Measurements from ENCODE around the gene TXNDC5. TPM values are rescaled to one million over a fixed set of nuclear protein-coding genes. Genes with fewer than 3 reads are reported as not detected.

The TXNDC5 gene
- total RNA-seq, 1 experiment from 2014 or later: 162 TPM

DNA sequence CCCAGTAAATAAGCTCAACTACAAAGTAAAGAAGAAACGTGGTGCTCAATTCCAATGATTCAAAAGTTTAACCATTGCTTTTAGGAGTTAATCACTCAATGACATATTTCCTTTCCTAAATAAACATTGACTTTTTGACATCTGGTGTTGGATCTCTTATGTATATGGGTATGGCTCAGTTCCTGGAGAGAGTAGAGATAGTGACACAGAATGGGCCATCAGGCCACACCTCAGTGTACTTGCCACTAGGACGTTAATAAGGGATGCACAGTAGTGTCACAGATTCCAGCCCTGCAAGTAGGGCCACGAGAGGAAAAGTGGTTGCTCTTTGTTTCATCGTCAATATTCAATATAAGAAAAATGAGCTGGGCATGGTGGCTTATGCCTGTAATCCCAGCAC is 48.9 kb upstream of the TXNDC5 start:
- no TSS peak for BruUV-seq (replicated peaks)
- Histone ChIP-seq H3K4me1 (ENCODE audit: control insufficient read depth in 1 of 2, insufficient read depth in 2 of 2, low read length in 2 of 2) (peaks cover 1 to 3% of the 10 kb centered on the region in 2 experiments; a peak in 3 of 4 replicates), H3K27me3 (ENCODE audit: insufficient read depth, low read length) (no peaks in the 10 kb centered on the region), H3K79me2 (ENCODE audit: insufficient read depth, low read length) (no peaks in the 10 kb centered on the region), H4K20me1 (ENCODE audit: insufficient read depth) (no peaks in the 10 kb centered on the region), H2AFZ (ENCODE audit: low read depth, low read length, poor library complexity, severe bottlenecking) (no peak overlapping the region), H3K4me3 (replicated peaks in 1 of 2; ENCODE audit: low read depth in 1 of 2, low read length in 2 of 2) (no peak overlapping the region), H3K36me3 (ENCODE audit: control insufficient read depth in 1 of 2, insufficient read depth in 2 of 2, low read length in 2 of 2) (no peaks in the 10 kb centered on the region), H3K9ac (ENCODE audit: low read length) (no peak overlapping the region), H3K9me2 (ENCODE audit: insufficient read depth) (no peaks in the 10 kb centered on the region), H3K4me2 (ENCODE audit: low read length) (no peak overlapping the region), H3K27ac (ENCODE audit: low read depth, low read length) (no peak overlapping the region), H3K9me3 (ENCODE audit: control insufficient read depth in 1 of 2, insufficient read depth in 1 of 2, low read depth in 1 of 2, low read length in 2 of 2) (no peaks in the 10 kb centered on the region)
- ChIA-PET RAD21 (ENCODE audit: low non-redundant PET in 1 of 2, low total read pairs in 2 of 2, uncharacterized antibody in 2 of 2, unreplicated experiment in 2 of 2) (no interaction called here), CTCF (no interaction called here), POLR2A (no interaction called here)
- DNase-seq (ENCODE audit: low read depth, low spot score) (no peak), ATAC-seq (no peak)
- no peak for TF ChIP-seq JUND (IDR thresholded peaks at IDR 0.05)
- TF ChIP-seq TCF7L2 (IDR thresholded peaks at IDR 0.05; ENCODE audit: borderline replicate concordance, extremely low read depth, insufficient read depth, insufficient read length): no peak
- TF ChIP-seq, protein P1, sequence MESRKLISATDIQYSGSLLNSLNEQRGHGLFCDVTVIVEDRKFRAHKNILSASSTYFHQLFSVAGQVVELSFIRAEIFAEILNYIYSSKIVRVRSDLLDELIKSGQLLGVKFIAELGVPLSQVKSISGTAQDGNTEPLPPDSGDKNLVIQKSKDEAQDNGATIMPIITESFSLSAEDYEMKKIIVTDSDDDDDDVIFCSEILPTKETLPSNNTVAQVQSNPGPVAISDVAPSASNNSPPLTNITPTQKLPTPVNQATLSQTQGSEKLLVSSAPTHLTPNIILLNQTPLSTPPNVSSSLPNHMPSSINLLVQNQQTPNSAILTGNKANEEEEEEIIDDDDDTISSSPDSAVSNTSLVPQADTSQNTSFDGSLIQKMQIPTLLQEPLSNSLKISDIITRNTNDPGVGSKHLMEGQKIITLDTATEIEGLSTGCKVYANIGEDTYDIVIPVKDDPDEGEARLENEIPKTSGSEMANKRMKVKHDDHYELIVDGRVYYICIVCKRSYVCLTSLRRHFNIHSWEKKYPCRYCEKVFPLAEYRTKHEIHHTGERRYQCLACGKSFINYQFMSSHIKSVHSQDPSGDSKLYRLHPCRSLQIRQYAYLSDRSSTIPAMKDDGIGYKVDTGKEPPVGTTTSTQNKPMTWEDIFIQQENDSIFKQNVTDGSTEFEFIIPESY (IDR thresholded peaks at IDR 0.05; ENCODE audit: extremely low read depth, insufficient replicate concordance, low read length): no peak
- TF ChIP-seq, protein P2, sequence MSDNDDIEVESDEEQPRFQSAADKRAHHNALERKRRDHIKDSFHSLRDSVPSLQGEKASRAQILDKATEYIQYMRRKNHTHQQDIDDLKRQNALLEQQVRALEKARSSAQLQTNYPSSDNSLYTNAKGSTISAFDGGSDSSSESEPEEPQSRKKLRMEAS (IDR thresholded peaks at IDR 0.05): no peak
- TF ChIP-seq CBX3 (IDR thresholded peaks at IDR 0.05; ENCODE audit: low read depth): no peak
- no peak for TF ChIP-seq EZH2 (IDR thresholded peaks at IDR 0.05)
- TF ChIP-seq, protein P3, sequence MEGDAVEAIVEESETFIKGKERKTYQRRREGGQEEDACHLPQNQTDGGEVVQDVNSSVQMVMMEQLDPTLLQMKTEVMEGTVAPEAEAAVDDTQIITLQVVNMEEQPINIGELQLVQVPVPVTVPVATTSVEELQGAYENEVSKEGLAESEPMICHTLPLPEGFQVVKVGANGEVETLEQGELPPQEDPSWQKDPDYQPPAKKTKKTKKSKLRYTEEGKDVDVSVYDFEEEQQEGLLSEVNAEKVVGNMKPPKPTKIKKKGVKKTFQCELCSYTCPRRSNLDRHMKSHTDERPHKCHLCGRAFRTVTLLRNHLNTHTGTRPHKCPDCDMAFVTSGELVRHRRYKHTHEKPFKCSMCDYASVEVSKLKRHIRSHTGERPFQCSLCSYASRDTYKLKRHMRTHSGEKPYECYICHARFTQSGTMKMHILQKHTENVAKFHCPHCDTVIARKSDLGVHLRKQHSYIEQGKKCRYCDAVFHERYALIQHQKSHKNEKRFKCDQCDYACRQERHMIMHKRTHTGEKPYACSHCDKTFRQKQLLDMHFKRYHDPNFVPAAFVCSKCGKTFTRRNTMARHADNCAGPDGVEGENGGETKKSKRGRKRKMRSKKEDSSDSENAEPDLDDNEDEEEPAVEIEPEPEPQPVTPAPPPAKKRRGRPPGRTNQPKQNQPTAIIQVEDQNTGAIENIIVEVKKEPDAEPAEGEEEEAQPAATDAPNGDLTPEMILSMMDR (IDR thresholded peaks at IDR 0.05 in 2 of 3, conservative IDR thresholded peaks at IDR 0.05 in 1 of 3; ENCODE audit: borderline replicate concordance in 1 of 3, insufficient read depth in 1 of 3, low read depth in 2 of 3, low read length in 2 of 3): no peak
- TF ChIP-seq SRF (IDR thresholded peaks at IDR 0.05; ENCODE audit: low read depth): no peak
- TF ChIP-seq ZNF274 (IDR thresholded peaks at IDR 0.05; ENCODE audit: low read depth, low read length): no peak
- TF ChIP-seq ELF1 (IDR thresholded peaks at IDR 0.05; ENCODE audit: borderline replicate concordance, low read depth): no peak
- TF ChIP-seq EGR1 (IDR thresholded peaks at IDR 0.05; ENCODE audit: low read depth): no peak
- intact Hi-C loops (cut with micrococcal nuclease): no loop called here
